HFF-Myc (cell line): ENCODE measurements around the gene COL1A2.

Source experiments
- DNase-seq: peaks from one replicate; pipeline ENCODE4 v3.0.0-alpha.2; 2011; ENCODE audit warnings: low read depth; ENCODE audit errors: extremely low read depth
- H3K4me3 ChIP-seq: replicated peaks from 2 replicates; pipeline ENCODE4 v1.5.1; 2011; ENCODE audit warnings: low read depth, mild to moderate bottlenecking, control low read depth, low read length
- CTCF ChIP-seq: IDR thresholded peaks from 2 replicates; pipeline ENCODE4 v1.5.1; 2012; ENCODE audit warnings: mild to moderate bottlenecking, low read depth, low read length, control low read depth; ENCODE audit errors: missing control alignments

The COL1A2 gene

GRCh38 chr7:94396037-94396431, 1.3 kb downstream of the COL1A2 start:
- peak overlapping the region; percentile 67 for H3K4me3 ChIP-seq
- no peak for TF ChIP-seq CTCF
- DNase-seq = peak; percentile 84

GRCh38 chr7:94396596-94396995, 1.9 kb downstream of the COL1A2 start:
- peak overlapping the region; percentile 67 for H3K4me3 ChIP-seq
- TF ChIP-seq CTCF = no peak
- no peak for DNase-seq

- no peak for TF ChIP-seq CTCF
- DNase-seq = no peak
Measured at GRCh38 chr7:94397722-94398121, 3.0 kb downstream of the COL1A2 start.

GRCh38 chr7:94398841-94399240, 4.1 kb downstream of the COL1A2 start:
- TF ChIP-seq CTCF = no peak
- no peak for DNase-seq
- peak overlapping the region; percentile 67 for H3K4me3 ChIP-seq

More at GRCh38 chr7:94397722-94398121, 3.0 kb downstream of the COL1A2 start:
- H3K4me3 ChIP-seq = peak overlapping the region; percentile 67

- TF ChIP-seq CTCF = no peak
- H3K4me3 ChIP-seq = peak overlapping the region; percentile 67
- no peak for DNase-seq
Measured at GRCh38 chr7:94400022-94400421, 5.3 kb downstream of the COL1A2 start.

GRCh38 chr7:94400643-94401427, 6.1 kb downstream of the COL1A2 start:
- DNase-seq = no peak
- no peak for TF ChIP-seq CTCF
- peak overlapping the region; percentile 67 for H3K4me3 ChIP-seq

- peak overlapping the region; percentile 67; the same call in 1 of the 2 replicates for H3K4me3 ChIP-seq
- TF ChIP-seq CTCF = no peak
- DNase-seq = no peak
Measured at GRCh38 chr7:94401428-94401814, 6.7 kb downstream of the COL1A2 start.
